Prostate gland (tissue), 2 donors: ENCODE measurements around the gene SPRED2.

ENCODE experiments used
- POLR2A ChIP-seq: fragments of 450-650 bp; IDR thresholded peaks from one replicate; pipeline ENCODE4 v1.6.1; 2016; ENCODE audit warnings: antibody characterized with exemption, mild to moderate bottlenecking
- POLR2AphosphoS5 ChIP-seq: sonication (generic); formaldehyde crosslinking; IDR thresholded peaks from one replicate; pipeline ENCODE4 v1.6.1; 2017; ENCODE audit warnings: antibody characterized with exemption
- TF ChIP-seq, protein P1 (sequence below), 4 experiments: fragments of 200-600 bp in 2 of 4; fragments of 450-650 bp in 2 of 4; sonication (generic) in 2 of 4; IDR thresholded peaks; 1 replicate in 3 of 4; 2 replicates in 1 of 4; pipeline ENCODE4 v1.5.1; 2016 to 2019; ENCODE audit warnings: antibody characterized with exemption in 4 of 4, mild to moderate bottlenecking in 2 of 4, moderate library complexity in 2 of 4

GRCh38 chr2:65369574-65369973 is 62.8 kb downstream of the SPRED2 start:
- TF ChIP-seq, protein P1, sequence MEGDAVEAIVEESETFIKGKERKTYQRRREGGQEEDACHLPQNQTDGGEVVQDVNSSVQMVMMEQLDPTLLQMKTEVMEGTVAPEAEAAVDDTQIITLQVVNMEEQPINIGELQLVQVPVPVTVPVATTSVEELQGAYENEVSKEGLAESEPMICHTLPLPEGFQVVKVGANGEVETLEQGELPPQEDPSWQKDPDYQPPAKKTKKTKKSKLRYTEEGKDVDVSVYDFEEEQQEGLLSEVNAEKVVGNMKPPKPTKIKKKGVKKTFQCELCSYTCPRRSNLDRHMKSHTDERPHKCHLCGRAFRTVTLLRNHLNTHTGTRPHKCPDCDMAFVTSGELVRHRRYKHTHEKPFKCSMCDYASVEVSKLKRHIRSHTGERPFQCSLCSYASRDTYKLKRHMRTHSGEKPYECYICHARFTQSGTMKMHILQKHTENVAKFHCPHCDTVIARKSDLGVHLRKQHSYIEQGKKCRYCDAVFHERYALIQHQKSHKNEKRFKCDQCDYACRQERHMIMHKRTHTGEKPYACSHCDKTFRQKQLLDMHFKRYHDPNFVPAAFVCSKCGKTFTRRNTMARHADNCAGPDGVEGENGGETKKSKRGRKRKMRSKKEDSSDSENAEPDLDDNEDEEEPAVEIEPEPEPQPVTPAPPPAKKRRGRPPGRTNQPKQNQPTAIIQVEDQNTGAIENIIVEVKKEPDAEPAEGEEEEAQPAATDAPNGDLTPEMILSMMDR (IDR thresholded peaks at IDR 0.05) = no peak
- TF ChIP-seq POLR2A = no peak
- TF ChIP-seq POLR2AphosphoS5 = no peak
